Dedifferentiated amniotic fluid mesenchymal stem cell (primary cell): ENCODE data around the gene MAP3K9.
A peak's percentile ranks its signal among the peaks of the same experiment; 100 is the strongest.

Source experiments
- DNase-seq: peaks from one replicate; pipeline ENCODE4 v3.0.0-alpha.2; 2016; ENCODE audit errors: extremely low spot score

MAP3K9 gene

GRCh38 chr14:70821584-70822529, 12.5 kb upstream of the MAP3K9 start:
- peak; percentile 29 for DNase-seq

GRCh38 chr14:70816525-70816924, 7.2 kb upstream of the MAP3K9 start:
- no peak for DNase-seq

- no peak for DNase-seq
Observed at GRCh38 chr14:70814466-70814865, 5.2 kb upstream of the MAP3K9 start.

- DNase-seq: no peak
Observed at GRCh38 chr14:70812124-70812818, 3.0 kb upstream of the MAP3K9 start.

- no peak for DNase-seq
Observed at GRCh38 chr14:70811578-70811977, 2.3 kb upstream of the MAP3K9 start.

- no peak for DNase-seq
Observed at GRCh38 chr14:70811050-70811449, 1.7 kb upstream of the MAP3K9 start.

GRCh38 chr14:70810621-70811020, 1.3 kb upstream of the MAP3K9 start:
- no peak for DNase-seq

- no peak for DNase-seq
Observed at GRCh38 chr14:70808416-70809224, 693 bp downstream of the MAP3K9 start.

- no peak for DNase-seq
Observed at GRCh38 chr14:70807898-70808415, 1.4 kb downstream of the MAP3K9 start.

- no peak for DNase-seq
Observed at GRCh38 chr14:70804556-70805162, 4.7 kb downstream of the MAP3K9 start.

- DNase-seq: no peak
Observed at GRCh38 chr14:70803321-70804310, 5.7 kb downstream of the MAP3K9 start.

GRCh38 chr14:70802379-70802778, 6.9 kb downstream of the MAP3K9 start:
- no peak for DNase-seq

GRCh38 chr14:70801836-70802235, 7.5 kb downstream of the MAP3K9 start:
- DNase-seq: no peak

- no peak for DNase-seq
Observed at GRCh38 chr14:70796551-70796950, 12.8 kb downstream of the MAP3K9 start.

GRCh38 chr14:70794294-70794693, 15.0 kb downstream of the MAP3K9 start:
- no peak for DNase-seq

GRCh38 chr14:70793637-70794036, 15.7 kb downstream of the MAP3K9 start:
- DNase-seq: no peak

- no peak for DNase-seq
Observed at GRCh38 chr14:70792939-70793338, 16.4 kb downstream of the MAP3K9 start.

GRCh38 chr14:70791971-70792370, 17.3 kb downstream of the MAP3K9 start:
- DNase-seq: no peak

- DNase-seq: no peak
Observed at GRCh38 chr14:70789961-70790360, 19.4 kb downstream of the MAP3K9 start.

GRCh38 chr14:70789361-70789760, 20.0 kb downstream of the MAP3K9 start:
- peak; percentile 43 for DNase-seq
